K562 (cell line): ENCODE results near the gene GALNT18. TPM values are rescaled to one million over a fixed set of nuclear protein-coding genes. Genes with fewer than 3 reads are reported as not detected.

Source experiments
- ATAC-seq: fragments of 200-7000 bp; cut with Tn5 transposase; 3 replicates; pipeline ENCODE4 v1.9.1; 2020; ENCODE audit warnings: moderate library complexity
- BruUV-seq: library from RNA; stranded (reverse); fragments of 400-500 nt; replicated peaks from 2 replicates; lab custom pipeline; 2021; lab: Mats Ljungman, UMichigan
- CTCF ChIA-PET: fragments of 300-600 bp; formaldehyde crosslinking; extraction: SDS; loops from one replicate; lab custom pipeline; 2021; ENCODE audit warnings: low intra/inter-chr PET ratio; lab: Yijun Ruan, JAX
- POLR2A ChIA-PET: fragments of 300-600, 350-650 bp; sonication (Branson Sonifier 250); formaldehyde crosslinking; extraction: SDS; loops from one replicate; lab custom pipeline; 2021; ENCODE audit warnings: antibody characterized with exemption, inconsistent platforms; lab: Yijun Ruan, JAX
- DNase-seq, 4 experiments: peaks; one replicate each; pipeline versions ENCODE4 v3.0.0 to v3.0.0-alpha.2; 2011 to 2018; ENCODE audit warnings: low spot score in 3 of 4, mixed read lengths in 3 of 4; ENCODE audit errors: extremely low read depth in 1 of 4
- FAIRE-seq: peaks from 2 replicates; lab custom pipeline; 2011; peaks lifted over from hg19 to GRCh38; lab: Jason Lieb, UNC
- H2AFZ ChIP-seq: 2 replicates; pipeline ENCODE4 v1.6.0; 2011; ENCODE audit warnings: low read depth, low read length, control low read depth, inconsistent platforms
- H3K27ac ChIP-seq: fragments of 200-600 bp; 3 replicates; pipeline ENCODE4 v1.8.0; 2011; ENCODE audit warnings: low read depth, mild to moderate bottlenecking, control low read depth, inconsistent platforms, low read length, moderate library complexity, mixed read lengths; ENCODE audit errors: extremely low read depth
- H3K27me3 ChIP-seq, 2 experiments: fragments of 300-600 bp in 1 of 2; 2 replicates in 1 of 2; 3 replicates in 1 of 2; pipeline versions ENCODE4 v1.6.0 to v1.8.0; 2011; ENCODE audit warnings: inconsistent platforms in 2 of 2, low read length in 2 of 2, mild to moderate bottlenecking in 1 of 2, mixed read lengths in 1 of 2, moderate library complexity in 1 of 2; ENCODE audit not compliant: control insufficient read depth in 2 of 2, insufficient read depth in 2 of 2
- H3K36me3 ChIP-seq: fragments of 300-600 bp; 3 replicates; pipeline ENCODE4 v1.8.0; 2011; ENCODE audit warnings: mild to moderate bottlenecking, low read length, inconsistent platforms; ENCODE audit not compliant: control insufficient read depth, insufficient read depth
- H3K4me1 ChIP-seq, 2 experiments: fragments of 200-600 bp in 1 of 2; replicated peaks in 1 of 2; 2 replicates in 1 of 2; 3 replicates in 1 of 2; pipeline versions ENCODE4 v1.5.1 to v1.8.0; 2011; ENCODE audit warnings: inconsistent platforms in 2 of 2, low read length in 2 of 2, mild to moderate bottlenecking in 1 of 2, mixed read lengths in 1 of 2, moderate library complexity in 1 of 2; ENCODE audit not compliant: control insufficient read depth in 2 of 2, insufficient read depth in 2 of 2
- H3K4me2 ChIP-seq: 2 replicates; pipeline ENCODE4 v1.6.1; 2011; ENCODE audit warnings: low read length, control low read depth, inconsistent platforms, mixed read lengths; ENCODE audit not compliant: insufficient read depth
- H3K4me3 ChIP-seq: fragments of 200-600 bp; sonication (generic), shearing (Covaris generic); 2 replicates; pipeline ENCODE4 v1.5.1; 2016; ENCODE audit warnings: control low read depth, inconsistent platforms
- H3K79me2 ChIP-seq: fragments of 200-600 bp; 3 replicates; pipeline ENCODE4 v1.8.0; 2011; ENCODE audit warnings: low read length, inconsistent platforms; ENCODE audit not compliant: control insufficient read depth, insufficient read depth
- H3K9ac ChIP-seq, 2 experiments: 2 replicates each; pipeline versions ENCODE4 v1.6.0 to v1.6.1; 2011; ENCODE audit warnings: low read depth in 2 of 2, low read length in 2 of 2, control low read depth in 1 of 2, inconsistent platforms in 1 of 2, mild to moderate bottlenecking in 1 of 2, mixed read lengths in 1 of 2; ENCODE audit not compliant: insufficient read depth in 1 of 2
- H3K9me1 ChIP-seq: one replicate; pipeline ENCODE4 v1.6.0; 2011; ENCODE audit warnings: inconsistent platforms, mild to moderate bottlenecking, low read length, moderate library complexity; ENCODE audit not compliant: control insufficient read depth, insufficient read depth
- H3K9me3 ChIP-seq: replicated peaks from 2 replicates; pipeline ENCODE4 v1.5.1; 2011; ENCODE audit warnings: low read depth, low read length, inconsistent platforms; ENCODE audit not compliant: control insufficient read depth, insufficient read depth
- H4K20me1 ChIP-seq: replicated peaks from 2 replicates; pipeline ENCODE4 v1.6.1; 2011; ENCODE audit warnings: low read length, inconsistent platforms, mixed read lengths; ENCODE audit not compliant: control insufficient read depth, insufficient read depth
- CREM ChIP-seq: IDR thresholded peaks from 2 replicates; pipeline ENCODE4 v1.6.1; 2014; ENCODE audit warnings: antibody characterized with exemption, low read depth
- POLR2A ChIP-seq: fragments of 450-650 bp; conservative IDR thresholded peaks from 2 replicates; pipeline ENCODE4 v1.6.1; 2016
- SNIP1 ChIP-seq: fragments of 450-650 bp; IDR thresholded peaks from 2 replicates; pipeline ENCODE4 v1.7.1; 2017; ENCODE audit warnings: low read depth, mild to moderate bottlenecking
- WGBS: fragments of 100-300 bp; shearing (Covaris generic); methylation state at CpG from one replicate; pipeline ENCODE4 v1.1.6; 2016; ENCODE audit warnings: low coverage, mixed read lengths; ENCODE audit not compliant: insufficient coverage; ENCODE audit errors: missing lambda C conversion rate; 5-methylcytosine and 5-hydroxymethylcytosine counted together
- in situ Hi-C: fragments of 300-500 bp; cut with MboI; formaldehyde crosslinking; loops from 4 replicates; pipeline ENCODE4 v1.15.0; 2018; ENCODE audit warnings: inconsistent platforms, mixed read lengths
- intact Hi-C: fragments of 100-400 bp; cut with micrococcal nuclease; formaldehyde crosslinking; loops from 2 replicates; pipeline ENCODE4 v1.14.2; 2022
- polyA plus RNA-seq, 8 experiments: library from polyadenylated mRNA; depleted of rRNA in 4 of 8; stranded (reverse) in 5 of 8; unstranded in 3 of 8; fragments of >200 nt; fragmentation: Nextera tagmentation in 2 of 8; fragmentation: Illumina TruSeq in 1 of 8; extraction: Ambion mirVana in 2 of 8; extraction: Trizol in 1 of 8; gene quantifications; 2 replicates each; pipeline versions ENCODE4 v1.2.1 to v1.2.3, GENCODE V29; 2011 to 2014; ENCODE audit warnings: inconsistent platforms in 1 of 8, missing spikeins in 1 of 8
- total RNA-seq, 7 experiments: library from RNA; depleted of rRNA in 6 of 7; stranded (reverse); fragments of >200 nt in 6 of 7; fragmentation: Illumina TruSeq in 2 of 7; extraction: Trizol in 2 of 7; gene quantifications; 2 replicates each; pipeline versions ENCODE4 v1.2.1 to v1.2.3, GENCODE V29; 2011 to 2021; ENCODE audit warnings: low replicate concordance in 1 of 7
- TF ChIP-seq, protein P1 (sequence below), 2 experiments: fragments of 200-800 bp in 1 of 2; sonication (Bioruptor generic) in 1 of 2; sonication (generic) in 1 of 2; formaldehyde crosslinking in 1 of 2; IDR thresholded peaks in 1 of 2; conservative IDR thresholded peaks in 1 of 2; 2 replicates each; pipeline versions ENCODE4 v1.5.0 to v1.6.1; 2016 to 2020; ENCODE audit warnings: missing compliant biosample characterization in 1 of 2, missing genetic modification characterization in 1 of 2, missing genetic modification reagents in 1 of 2
- TF ChIP-seq, protein P2 (sequence below): IDR thresholded peaks from 2 replicates; pipeline ENCODE4 v1.6.1; 2011; ENCODE audit not compliant: insufficient read length; ENCODE audit errors: extremely low read depth
- TF ChIP-seq, protein P3 (sequence below): fragments of 250-450 bp; sonication (Bioruptor Pico); IDR thresholded peaks from 2 replicates; pipeline ENCODE4 v1.9.0; 2021; ENCODE audit warnings: mild to moderate bottlenecking, inconsistent platforms

GALNT18 gene
- total and polyA plus RNA-seq, 9 of the 15 experiments (the other 6 are each of a cell fraction or from before 2014, with no cell fraction given): not detected

DNA sequence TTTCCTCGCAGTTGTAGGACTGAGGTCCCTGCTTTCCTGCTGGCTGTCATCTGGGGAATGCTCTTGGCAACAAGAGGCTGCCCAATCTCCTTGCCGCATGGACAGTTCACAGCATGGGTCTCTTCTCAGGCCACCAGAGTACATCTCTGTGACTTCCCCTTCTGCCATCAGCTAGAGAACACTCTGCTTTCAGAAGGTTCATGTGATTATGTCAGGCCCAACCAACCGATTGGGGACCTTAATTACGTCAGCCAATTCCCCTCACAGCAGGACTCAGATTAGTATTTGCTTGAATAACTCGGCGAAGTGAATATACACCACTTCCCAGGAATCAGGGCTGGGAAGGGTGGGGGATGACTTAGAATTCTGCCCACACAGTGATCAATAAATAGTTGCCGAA, 206.8 kb downstream of the GALNT18 start:
- Histone ChIP-seq H2AFZ (no peak overlapping the region), H3K27me3 (peaks cover 0 to 33% of the 10 kb centered on the region in 2 experiments; a peak in 3 of 5 replicates), H4K20me1 (no peaks in the 10 kb centered on the region; the same call in 1 of the 2 replicates), H3K4me1 (no peaks in the 10 kb centered on the region; a peak in 1 of 5 replicates), H3K9ac (no peak overlapping the region), H3K79me2 (no peaks in the 10 kb centered on the region), H3K36me3 (no peaks in the 10 kb centered on the region), H3K9me1 (no peaks in the 10 kb centered on the region), H3K4me2 (no peak overlapping the region), H3K27ac (no peak overlapping the region), H3K9me3 (no peaks in the 10 kb centered on the region), H3K4me3 (no peak overlapping the region)
- no TSS peak for BruUV-seq
- DNase-seq (no peak), ATAC-seq (no peak), FAIRE-seq (no peak)
- intact Hi-C loops (no loop called here), in situ Hi-C loops (no loop called here)
- TF ChIP-seq POLR2A (no peak), SNIP1 (no peak), CREM (no peak)
- TF ChIP-seq, protein P1, sequence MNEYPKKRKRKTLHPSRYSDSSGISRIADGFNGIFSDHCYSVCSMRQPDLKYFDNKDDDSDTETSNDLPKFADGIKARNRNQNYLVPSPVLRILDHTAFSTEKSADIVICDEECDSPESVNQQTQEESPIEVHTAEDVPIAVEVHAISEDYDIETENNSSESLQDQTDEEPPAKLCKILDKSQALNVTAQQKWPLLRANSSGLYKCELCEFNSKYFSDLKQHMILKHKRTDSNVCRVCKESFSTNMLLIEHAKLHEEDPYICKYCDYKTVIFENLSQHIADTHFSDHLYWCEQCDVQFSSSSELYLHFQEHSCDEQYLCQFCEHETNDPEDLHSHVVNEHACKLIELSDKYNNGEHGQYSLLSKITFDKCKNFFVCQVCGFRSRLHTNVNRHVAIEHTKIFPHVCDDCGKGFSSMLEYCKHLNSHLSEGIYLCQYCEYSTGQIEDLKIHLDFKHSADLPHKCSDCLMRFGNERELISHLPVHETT (CRISPR knock-in tag; conservative IDR thresholded peaks at IDR 0.05 in 1 of 2, IDR thresholded peaks at IDR 0.05 in 1 of 2): no peak
- TF ChIP-seq, protein P2, sequence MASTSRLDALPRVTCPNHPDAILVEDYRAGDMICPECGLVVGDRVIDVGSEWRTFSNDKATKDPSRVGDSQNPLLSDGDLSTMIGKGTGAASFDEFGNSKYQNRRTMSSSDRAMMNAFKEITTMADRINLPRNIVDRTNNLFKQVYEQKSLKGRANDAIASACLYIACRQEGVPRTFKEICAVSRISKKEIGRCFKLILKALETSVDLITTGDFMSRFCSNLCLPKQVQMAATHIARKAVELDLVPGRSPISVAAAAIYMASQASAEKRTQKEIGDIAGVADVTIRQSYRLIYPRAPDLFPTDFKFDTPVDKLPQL: no peak
- TF ChIP-seq, protein P3, sequence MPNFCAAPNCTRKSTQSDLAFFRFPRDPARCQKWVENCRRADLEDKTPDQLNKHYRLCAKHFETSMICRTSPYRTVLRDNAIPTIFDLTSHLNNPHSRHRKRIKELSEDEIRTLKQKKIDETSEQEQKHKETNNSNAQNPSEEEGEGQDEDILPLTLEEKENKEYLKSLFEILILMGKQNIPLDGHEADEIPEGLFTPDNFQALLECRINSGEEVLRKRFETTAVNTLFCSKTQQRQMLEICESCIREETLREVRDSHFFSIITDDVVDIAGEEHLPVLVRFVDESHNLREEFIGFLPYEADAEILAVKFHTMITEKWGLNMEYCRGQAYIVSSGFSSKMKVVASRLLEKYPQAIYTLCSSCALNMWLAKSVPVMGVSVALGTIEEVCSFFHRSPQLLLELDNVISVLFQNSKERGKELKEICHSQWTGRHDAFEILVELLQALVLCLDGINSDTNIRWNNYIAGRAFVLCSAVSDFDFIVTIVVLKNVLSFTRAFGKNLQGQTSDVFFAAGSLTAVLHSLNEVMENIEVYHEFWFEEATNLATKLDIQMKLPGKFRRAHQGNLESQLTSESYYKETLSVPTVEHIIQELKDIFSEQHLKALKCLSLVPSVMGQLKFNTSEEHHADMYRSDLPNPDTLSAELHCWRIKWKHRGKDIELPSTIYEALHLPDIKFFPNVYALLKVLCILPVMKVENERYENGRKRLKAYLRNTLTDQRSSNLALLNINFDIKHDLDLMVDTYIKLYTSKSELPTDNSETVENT (CRISPR knock-in tag): no peak
- ChIA-PET POLR2A (no interaction called here), CTCF (no interaction called here)
- whole genome bisulfite sequencing: under 1% methylated on average over 7 of the region's 7 CpGs
